ENCODE results near the gene ERG. TPM values are rescaled to one million over a fixed set of nuclear protein-coding genes. Genes with fewer than 3 reads are reported as not detected.

Gene ERG
- total and polyA plus RNA-seq, 12 donors, result 4.0 to 16.3 (median 11.2) TPM

DNA sequence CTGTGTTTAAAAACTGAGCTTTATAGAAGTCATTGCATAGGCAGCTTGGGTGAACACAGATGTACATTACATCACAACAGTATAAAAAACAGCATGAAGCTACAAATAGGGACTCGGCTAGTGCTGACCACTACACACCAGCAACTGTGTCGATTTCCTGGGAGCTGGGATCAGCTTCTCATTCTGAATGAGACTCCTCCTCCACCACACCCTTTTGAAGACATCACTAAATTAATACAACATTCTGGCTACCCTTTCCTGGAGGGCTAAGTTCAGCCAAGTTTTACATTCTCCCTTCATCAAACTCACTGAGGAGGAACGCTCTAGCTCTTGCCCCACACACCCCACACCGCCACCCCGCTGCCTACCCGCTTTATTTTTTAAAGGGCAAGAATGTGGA, 102.7 kb downstream of the ERG start:
- Histone ChIP-seq H3K4me3 (no peak overlapping the region), H3K36me3 (replicated peaks in 1 of 2) (no peaks in the 10 kb centered on the region), H3K27me3 (no peaks in the 10 kb centered on the region), H3K4me1 (replicated peaks in 1 of 2) (no peaks in the 10 kb centered on the region), H3K9me3 (replicated peaks in 1 of 3) (no peaks in the 10 kb centered on the region), H3K27ac (no peak overlapping the region)
- DNase-seq, result no peak
- intact Hi-C loops (cut with DNase I), result no loop called here
- TF ChIP-seq, protein P1, sequence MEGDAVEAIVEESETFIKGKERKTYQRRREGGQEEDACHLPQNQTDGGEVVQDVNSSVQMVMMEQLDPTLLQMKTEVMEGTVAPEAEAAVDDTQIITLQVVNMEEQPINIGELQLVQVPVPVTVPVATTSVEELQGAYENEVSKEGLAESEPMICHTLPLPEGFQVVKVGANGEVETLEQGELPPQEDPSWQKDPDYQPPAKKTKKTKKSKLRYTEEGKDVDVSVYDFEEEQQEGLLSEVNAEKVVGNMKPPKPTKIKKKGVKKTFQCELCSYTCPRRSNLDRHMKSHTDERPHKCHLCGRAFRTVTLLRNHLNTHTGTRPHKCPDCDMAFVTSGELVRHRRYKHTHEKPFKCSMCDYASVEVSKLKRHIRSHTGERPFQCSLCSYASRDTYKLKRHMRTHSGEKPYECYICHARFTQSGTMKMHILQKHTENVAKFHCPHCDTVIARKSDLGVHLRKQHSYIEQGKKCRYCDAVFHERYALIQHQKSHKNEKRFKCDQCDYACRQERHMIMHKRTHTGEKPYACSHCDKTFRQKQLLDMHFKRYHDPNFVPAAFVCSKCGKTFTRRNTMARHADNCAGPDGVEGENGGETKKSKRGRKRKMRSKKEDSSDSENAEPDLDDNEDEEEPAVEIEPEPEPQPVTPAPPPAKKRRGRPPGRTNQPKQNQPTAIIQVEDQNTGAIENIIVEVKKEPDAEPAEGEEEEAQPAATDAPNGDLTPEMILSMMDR (IDR thresholded peaks at IDR 0.05), result no peak
- no peak for TF ChIP-seq POLR2A (IDR thresholded peaks at IDR 0.05)
- 78 to 88% (median 81%) methylated on average over 6 of the region's 6 CpGs for WGBS, 4 donors

GRCh38 chr21:38392661-38393060, 105.6 kb downstream of the ERG start:
- no peak for DNase-seq
- no peak overlapping the region for H3K27ac ChIP-seq
- TF ChIP-seq POLR2A (IDR thresholded peaks at IDR 0.05), result no peak
- TF ChIP-seq, protein P1 (IDR thresholded peaks at IDR 0.05), result no peak
- H3K4me1 ChIP-seq (replicated peaks in 1 of 2), result no peaks in the 10 kb centered on the region
- H3K9me3 ChIP-seq (replicated peaks in 1 of 3), result no peaks in the 10 kb centered on the region
- H3K27me3 ChIP-seq, result no peaks in the 10 kb centered on the region
- no peaks in the 10 kb centered on the region for H3K36me3 ChIP-seq (replicated peaks in 1 of 2)
- 20 to 28% (median 25%) methylated on average over 1 of the region's 1 CpG for WGBS, 4 donors
- intact Hi-C loops (cut with DNase I), result no loop called here
- H3K4me3 ChIP-seq, result no peak overlapping the region

DNA sequence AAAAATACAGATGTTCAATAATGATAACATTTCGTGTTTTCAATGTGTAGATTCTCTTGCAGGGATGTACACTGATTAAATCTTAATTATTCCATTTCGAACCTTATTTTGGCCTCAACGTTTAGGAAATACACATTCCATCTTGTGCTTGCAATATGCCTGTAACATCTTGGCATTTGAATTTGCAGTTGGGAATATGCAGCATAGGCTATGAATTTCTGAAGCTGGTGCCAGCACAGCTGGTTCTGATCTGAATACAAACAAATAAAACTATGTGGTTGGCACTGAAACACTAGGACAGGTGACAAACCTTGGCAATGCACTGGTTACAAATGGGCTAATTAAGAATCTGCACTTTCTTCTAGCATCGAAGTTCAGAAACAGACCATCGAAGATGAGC, 108.4 kb downstream of the ERG start:
- Histone ChIP-seq H3K4me1 (replicated peaks in 1 of 2) (no peaks in the 10 kb centered on the region), H3K4me3 (no peak overlapping the region), H3K27ac (no peak overlapping the region), H3K36me3 (replicated peaks in 1 of 2) (no peaks in the 10 kb centered on the region), H3K9me3 (replicated peaks in 1 of 3) (no peaks in the 10 kb centered on the region), H3K27me3 (no peaks in the 10 kb centered on the region)
- no peak for TF ChIP-seq POLR2A (IDR thresholded peaks at IDR 0.05)
- TF ChIP-seq, protein P1 (IDR thresholded peaks at IDR 0.05), result no peak
- intact Hi-C loops (cut with DNase I), result no loop called here
- WGBS, 4 donors, result 67 to 83% (median 76%) methylated on average over 5 of the region's 5 CpGs
- DNase-seq, result no peak

- Histone ChIP-seq H3K4me3 (no peak overlapping the region), H3K36me3 (replicated peaks in 1 of 2) (no peaks in the 10 kb centered on the region), H3K4me1 (replicated peaks in 1 of 2) (no peaks in the 10 kb centered on the region), H3K27ac (no peak overlapping the region), H3K27me3 (no peaks in the 10 kb centered on the region), H3K9me3 (replicated peaks in 1 of 3) (no peaks in the 10 kb centered on the region)
- WGBS, 4 donors, result 59 to 79% (median 77%) methylated on average over 2 of the region's 2 CpGs
- DNase-seq, result no peak
- TF ChIP-seq POLR2A (IDR thresholded peaks at IDR 0.05), result no peak
- TF ChIP-seq, protein P1 (IDR thresholded peaks at IDR 0.05), result no peak
- intact Hi-C loops (cut with DNase I), result no loop called here
These were observed 109.0 kb downstream of the ERG start for GRCh38 chr21:38389354-38389676.

Measured in adrenal gland (tissue), 12 donors.